Gastrocnemius medialis (tissue), 4 donors: ENCODE results near the gene POLR3K.
"Not testable (repeated sequence)": the region's sequence is repeated elsewhere in the genome, so short reads cannot be mapped to it uniquely, and the experiment has no call there.

Source experiments
- POLR2A ChIP-seq, 2 donors: fragments of 450-650 bp; IDR thresholded peaks; one replicate each; pipeline ENCODE4 v1.6.1; 2017; ENCODE audit warnings: antibody characterized with exemption in 2 of 2, mild to moderate bottlenecking in 2 of 2, moderate library complexity in 2 of 2
- TF ChIP-seq, protein P1 (sequence below), 5 experiments: fragments of 450-650 bp in 3 of 5; fragments of 200-600 bp in 2 of 5; sonication (generic) in 2 of 5; IDR thresholded peaks in 4 of 5; conservative IDR thresholded peaks in 1 of 5; 1 replicate in 4 of 5; 2 replicates in 1 of 5; pipeline ENCODE4 v1.5.1; 2016 to 2019; ENCODE audit warnings: antibody characterized with exemption in 5 of 5, mild to moderate bottlenecking in 3 of 5, moderate library complexity in 3 of 5

- TF ChIP-seq, protein P1, sequence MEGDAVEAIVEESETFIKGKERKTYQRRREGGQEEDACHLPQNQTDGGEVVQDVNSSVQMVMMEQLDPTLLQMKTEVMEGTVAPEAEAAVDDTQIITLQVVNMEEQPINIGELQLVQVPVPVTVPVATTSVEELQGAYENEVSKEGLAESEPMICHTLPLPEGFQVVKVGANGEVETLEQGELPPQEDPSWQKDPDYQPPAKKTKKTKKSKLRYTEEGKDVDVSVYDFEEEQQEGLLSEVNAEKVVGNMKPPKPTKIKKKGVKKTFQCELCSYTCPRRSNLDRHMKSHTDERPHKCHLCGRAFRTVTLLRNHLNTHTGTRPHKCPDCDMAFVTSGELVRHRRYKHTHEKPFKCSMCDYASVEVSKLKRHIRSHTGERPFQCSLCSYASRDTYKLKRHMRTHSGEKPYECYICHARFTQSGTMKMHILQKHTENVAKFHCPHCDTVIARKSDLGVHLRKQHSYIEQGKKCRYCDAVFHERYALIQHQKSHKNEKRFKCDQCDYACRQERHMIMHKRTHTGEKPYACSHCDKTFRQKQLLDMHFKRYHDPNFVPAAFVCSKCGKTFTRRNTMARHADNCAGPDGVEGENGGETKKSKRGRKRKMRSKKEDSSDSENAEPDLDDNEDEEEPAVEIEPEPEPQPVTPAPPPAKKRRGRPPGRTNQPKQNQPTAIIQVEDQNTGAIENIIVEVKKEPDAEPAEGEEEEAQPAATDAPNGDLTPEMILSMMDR (IDR thresholded peaks at IDR 0.05 in 4 of 5, conservative IDR thresholded peaks at IDR 0.05 in 1 of 5) = not testable (repeated sequence)
- TF ChIP-seq POLR2A (IDR thresholded peaks at IDR 0.05) = not testable (repeated sequence)
Observed at GRCh38 chr16:20886-21285, 32.5 kb downstream of the POLR3K start.
